Neural cell (in vitro differentiated cells): Measurements from ENCODE around the gene PCMT1. TPM values are rescaled to one million over a fixed set of nuclear protein-coding genes. Genes with fewer than 3 reads are reported as not detected.
"Not testable (repeated sequence)": the region's sequence is repeated elsewhere in the genome, so short reads cannot be mapped to it uniquely, and the experiment has no call there.

ENCODE experiments used
- H2AFZ ChIP-seq: fragments of 200-600, 300-800 bp; sonication (generic), shearing (Covaris generic); 2 replicates; pipeline ENCODE4 v1.6.0; 2014; ENCODE audit warnings: low read depth, mild to moderate bottlenecking, antibody characterized with exemption, low read length, moderate library complexity
- H3F3A ChIP-seq: fragments of 200-600 bp; shearing (Covaris generic); 2 replicates; pipeline ENCODE4 v1.6.1; 2016; ENCODE audit warnings: mild to moderate bottlenecking, moderate library complexity, mixed read lengths, antibody characterized with exemption, low read length; ENCODE audit not compliant: insufficient read depth, poor library complexity, severe bottlenecking
- H3K27ac ChIP-seq: fragments of 200-600, 300-800 bp; sonication (generic), shearing (Covaris generic); 2 replicates; pipeline ENCODE4 v1.5.1; 2014; ENCODE audit warnings: mild to moderate bottlenecking, low read length, moderate library complexity
- H3K27me3 ChIP-seq: fragments of 300-800, 200-600 bp; sonication (generic), shearing (Covaris generic); 2 replicates; pipeline ENCODE4 v1.6.0; 2014; ENCODE audit warnings: mild to moderate bottlenecking, low read depth, low read length, moderate library complexity; ENCODE audit not compliant: insufficient read depth
- H3K36me3 ChIP-seq: fragments of 300-800, 200-600 bp; sonication (generic), shearing (Covaris generic); 2 replicates; pipeline ENCODE4 v1.5.1; 2014; ENCODE audit warnings: mild to moderate bottlenecking, antibody characterized with exemption, low read length, moderate library complexity; ENCODE audit not compliant: insufficient read depth
- H3K4me2 ChIP-seq: fragments of 300-800, 200-600 bp; sonication (generic), shearing (Covaris generic); 2 replicates; pipeline ENCODE4 v1.6.0; 2014; ENCODE audit warnings: mild to moderate bottlenecking, low read length
- H3K4me3 ChIP-seq: fragments of 300-800, 200-600 bp; sonication (generic), shearing (Covaris generic); 2 replicates; pipeline ENCODE4 v1.5.1; 2014; ENCODE audit warnings: mild to moderate bottlenecking, low read length, moderate library complexity
- H3K79me2 ChIP-seq: fragments of 200-600 bp; shearing (Covaris generic); replicated peaks from 2 replicates; pipeline ENCODE4 v1.6.0; 2014; ENCODE audit warnings: mild to moderate bottlenecking, low read length, moderate library complexity; ENCODE audit not compliant: insufficient read depth
- H3K9ac ChIP-seq: fragments of 300-800, 200-600 bp; sonication (generic), shearing (Covaris generic); 2 replicates; pipeline ENCODE4 v1.6.1; 2016; ENCODE audit warnings: mild to moderate bottlenecking, low read length, mixed read lengths
- H3K9me2 ChIP-seq: fragments of 200-600 bp; shearing (Covaris generic); 2 replicates; pipeline ENCODE4 v1.6.1; 2016; ENCODE audit warnings: mild to moderate bottlenecking, low read length, mixed read lengths; ENCODE audit not compliant: insufficient read depth
- H3K9me3 ChIP-seq: fragments of 200-600, 300-800 bp; sonication (generic), shearing (Covaris generic); 2 replicates; pipeline ENCODE4 v1.6.1; 2016; ENCODE audit warnings: mild to moderate bottlenecking, mixed run types, low read length, moderate library complexity, mixed read lengths
- H4K20me1 ChIP-seq: fragments of 200-600 bp; shearing (Covaris generic); 2 replicates; pipeline ENCODE4 v1.6.1; 2016; ENCODE audit warnings: mild to moderate bottlenecking, mixed run types; ENCODE audit not compliant: insufficient read depth
- EP300 ChIP-seq: fragments of 450-650 bp; conservative IDR thresholded peaks from 2 replicates; pipeline ENCODE4 v1.6.1; 2014; ENCODE audit warnings: antibody characterized with exemption, mild to moderate bottlenecking, moderate library complexity; ENCODE audit not compliant: poor library complexity, severe bottlenecking
- EZH2 ChIP-seq: fragments of 200-600, 300-800 bp; shearing (Covaris generic), sonication (generic); IDR thresholded peaks from 2 replicates; pipeline ENCODE4 v1.6.1; 2014; ENCODE audit warnings: antibody characterized with exemption, low read length, borderline replicate concordance, mild to moderate bottlenecking; ENCODE audit not compliant: insufficient read depth, poor library complexity, severe bottlenecking
- MXI1 ChIP-seq: fragments of 450-650 bp; conservative IDR thresholded peaks from 2 replicates; pipeline ENCODE4 v1.6.1; 2014; ENCODE audit warnings: antibody characterized with exemption, mild to moderate bottlenecking; ENCODE audit not compliant: poor library complexity, severe bottlenecking
- POLR2AphosphoS5 ChIP-seq: IDR thresholded peaks from 2 replicates; pipeline ENCODE4 v1.6.1; 2012
- RAD21 ChIP-seq: fragments of 450-650 bp; conservative IDR thresholded peaks from 2 replicates; pipeline ENCODE4 v1.6.1; 2014; ENCODE audit warnings: antibody characterized with exemption, mild to moderate bottlenecking, moderate library complexity
- SMC3 ChIP-seq: fragments of 450-650 bp; conservative IDR thresholded peaks from 2 replicates; pipeline ENCODE4 v1.6.1; 2014; ENCODE audit warnings: antibody characterized with exemption, mild to moderate bottlenecking, moderate library complexity; ENCODE audit not compliant: poor library complexity
- TAF1 ChIP-seq: IDR thresholded peaks from 2 replicates; pipeline ENCODE4 v1.6.1; 2012; ENCODE audit warnings: low read depth
- polyA plus RNA-seq: library from polyadenylated mRNA; depleted of rRNA; stranded (reverse); fragments of >200 nt; gene quantifications from 2 replicates; pipeline ENCODE4 v1.2.3, GENCODE V29; 2014
- TF ChIP-seq, protein P1 (sequence below): IDR thresholded peaks from 2 replicates; pipeline ENCODE4 v1.6.1; 2012; ENCODE audit warnings: borderline replicate concordance
- TF ChIP-seq, protein P2 (sequence below): fragments of 450-650 bp; IDR thresholded peaks from 2 replicates; pipeline ENCODE4 v1.5.1; 2014; ENCODE audit warnings: antibody characterized with exemption, mild to moderate bottlenecking, moderate library complexity; ENCODE audit not compliant: poor library complexity, severe bottlenecking

The PCMT1 gene
- polyA plus RNA-seq, 1 donor from 2014 or later, result 384 TPM

DNA sequence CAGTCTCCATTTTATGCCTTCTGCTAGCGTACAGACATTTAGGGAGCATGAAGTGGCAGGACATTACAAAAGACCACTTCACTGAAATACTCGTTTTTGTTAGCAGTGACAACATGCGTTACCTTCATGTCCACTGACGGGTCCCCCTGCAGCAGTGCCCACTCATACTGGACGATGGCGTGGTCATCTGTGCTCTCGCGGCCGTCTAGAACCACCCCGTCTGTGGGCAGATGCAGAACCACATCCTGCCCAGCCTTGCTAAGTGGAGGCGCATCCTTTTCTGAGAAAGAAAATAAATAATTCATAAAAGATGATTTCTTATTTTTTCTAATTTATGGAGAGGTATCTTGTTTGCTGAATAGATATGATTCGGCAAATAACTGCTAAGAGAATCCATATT, 103.3 kb downstream of the PCMT1 start:
- no peaks in the 10 kb centered on the region for H3K9me3 ChIP-seq
- H3K79me2 ChIP-seq, result peaks cover 3% of the 10 kb centered on the region
- H3K36me3 ChIP-seq, result no peaks in the 10 kb centered on the region
- H3K9me2 ChIP-seq, result no peaks in the 10 kb centered on the region
- no peak overlapping the region for H3K27ac ChIP-seq
- TF ChIP-seq, protein P1, sequence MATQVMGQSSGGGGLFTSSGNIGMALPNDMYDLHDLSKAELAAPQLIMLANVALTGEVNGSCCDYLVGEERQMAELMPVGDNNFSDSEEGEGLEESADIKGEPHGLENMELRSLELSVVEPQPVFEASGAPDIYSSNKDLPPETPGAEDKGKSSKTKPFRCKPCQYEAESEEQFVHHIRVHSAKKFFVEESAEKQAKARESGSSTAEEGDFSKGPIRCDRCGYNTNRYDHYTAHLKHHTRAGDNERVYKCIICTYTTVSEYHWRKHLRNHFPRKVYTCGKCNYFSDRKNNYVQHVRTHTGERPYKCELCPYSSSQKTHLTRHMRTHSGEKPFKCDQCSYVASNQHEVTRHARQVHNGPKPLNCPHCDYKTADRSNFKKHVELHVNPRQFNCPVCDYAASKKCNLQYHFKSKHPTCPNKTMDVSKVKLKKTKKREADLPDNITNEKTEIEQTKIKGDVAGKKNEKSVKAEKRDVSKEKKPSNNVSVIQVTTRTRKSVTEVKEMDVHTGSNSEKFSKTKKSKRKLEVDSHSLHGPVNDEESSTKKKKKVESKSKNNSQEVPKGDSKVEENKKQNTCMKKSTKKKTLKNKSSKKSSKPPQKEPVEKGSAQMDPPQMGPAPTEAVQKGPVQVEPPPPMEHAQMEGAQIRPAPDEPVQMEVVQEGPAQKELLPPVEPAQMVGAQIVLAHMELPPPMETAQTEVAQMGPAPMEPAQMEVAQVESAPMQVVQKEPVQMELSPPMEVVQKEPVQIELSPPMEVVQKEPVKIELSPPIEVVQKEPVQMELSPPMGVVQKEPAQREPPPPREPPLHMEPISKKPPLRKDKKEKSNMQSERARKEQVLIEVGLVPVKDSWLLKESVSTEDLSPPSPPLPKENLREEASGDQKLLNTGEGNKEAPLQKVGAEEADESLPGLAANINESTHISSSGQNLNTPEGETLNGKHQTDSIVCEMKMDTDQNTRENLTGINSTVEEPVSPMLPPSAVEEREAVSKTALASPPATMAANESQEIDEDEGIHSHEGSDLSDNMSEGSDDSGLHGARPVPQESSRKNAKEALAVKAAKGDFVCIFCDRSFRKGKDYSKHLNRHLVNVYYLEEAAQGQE, result no peak
- TF ChIP-seq TAF1 (no peak), MXI1 (no peak), SMC3 (no peak), POLR2AphosphoS5 (no peak), RAD21 (no peak), EZH2 (no peak), EP300 (no peak)
- TF ChIP-seq, protein P2, sequence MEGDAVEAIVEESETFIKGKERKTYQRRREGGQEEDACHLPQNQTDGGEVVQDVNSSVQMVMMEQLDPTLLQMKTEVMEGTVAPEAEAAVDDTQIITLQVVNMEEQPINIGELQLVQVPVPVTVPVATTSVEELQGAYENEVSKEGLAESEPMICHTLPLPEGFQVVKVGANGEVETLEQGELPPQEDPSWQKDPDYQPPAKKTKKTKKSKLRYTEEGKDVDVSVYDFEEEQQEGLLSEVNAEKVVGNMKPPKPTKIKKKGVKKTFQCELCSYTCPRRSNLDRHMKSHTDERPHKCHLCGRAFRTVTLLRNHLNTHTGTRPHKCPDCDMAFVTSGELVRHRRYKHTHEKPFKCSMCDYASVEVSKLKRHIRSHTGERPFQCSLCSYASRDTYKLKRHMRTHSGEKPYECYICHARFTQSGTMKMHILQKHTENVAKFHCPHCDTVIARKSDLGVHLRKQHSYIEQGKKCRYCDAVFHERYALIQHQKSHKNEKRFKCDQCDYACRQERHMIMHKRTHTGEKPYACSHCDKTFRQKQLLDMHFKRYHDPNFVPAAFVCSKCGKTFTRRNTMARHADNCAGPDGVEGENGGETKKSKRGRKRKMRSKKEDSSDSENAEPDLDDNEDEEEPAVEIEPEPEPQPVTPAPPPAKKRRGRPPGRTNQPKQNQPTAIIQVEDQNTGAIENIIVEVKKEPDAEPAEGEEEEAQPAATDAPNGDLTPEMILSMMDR, result no peak
- no peaks in the 10 kb centered on the region for H3K27me3 ChIP-seq
- no peak overlapping the region for H3K9ac ChIP-seq
- H3K4me3 ChIP-seq, result no peak overlapping the region
- no peak overlapping the region for H3K4me2 ChIP-seq
- no peaks in the 10 kb centered on the region for H3F3A ChIP-seq
- H2AFZ ChIP-seq, result no peak overlapping the region
- no peaks in the 10 kb centered on the region for H4K20me1 ChIP-seq

DNA sequence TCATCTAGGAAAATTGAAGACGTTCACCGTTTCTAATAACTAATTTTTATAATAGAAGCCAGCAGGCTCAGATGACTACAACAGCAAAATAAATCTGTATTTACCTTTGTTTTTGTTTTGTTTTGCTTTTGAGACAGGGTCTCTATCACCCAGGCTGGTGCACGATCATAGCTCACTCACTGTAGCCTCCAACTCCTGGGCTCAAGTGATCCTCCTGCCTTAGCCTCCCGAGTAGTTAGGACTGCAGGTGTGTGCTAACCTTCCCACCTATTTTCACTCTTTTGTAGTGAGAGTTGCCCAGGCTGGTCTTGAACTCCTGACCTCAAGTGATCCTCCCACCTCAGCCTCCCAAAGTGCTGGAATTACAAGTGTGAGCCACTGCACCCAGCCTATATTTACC, 104.5 kb downstream of the PCMT1 start:
- not testable (repeated sequence) for H3K4me3 ChIP-seq, H3K9me3 ChIP-seq, H3K27me3 ChIP-seq, H3K9ac ChIP-seq, H3K4me2 ChIP-seq, H4K20me1 ChIP-seq, H3K27ac ChIP-seq, H2AFZ ChIP-seq, H3F3A ChIP-seq, H3K9me2 ChIP-seq, H3K36me3 ChIP-seq, H3K79me2 ChIP-seq

DNA sequence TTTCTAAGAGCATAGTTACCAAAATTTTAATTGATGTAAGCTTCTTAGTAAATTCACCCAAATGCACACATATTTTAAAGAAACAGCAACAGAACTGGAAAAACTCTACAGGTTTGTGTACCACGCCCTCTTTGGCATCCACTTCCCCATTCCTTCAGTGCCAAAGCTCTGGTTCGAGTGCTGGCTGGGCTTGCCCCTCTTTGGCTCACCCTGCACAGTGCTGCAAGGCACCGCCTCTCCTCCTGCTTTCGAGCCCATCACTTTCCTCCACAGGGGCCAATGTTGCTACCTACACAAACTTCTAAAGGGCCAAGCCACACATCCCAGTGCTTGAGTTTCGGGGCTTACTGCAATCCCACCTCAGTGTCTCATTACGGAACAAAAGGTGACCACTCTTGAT, 105.0 kb downstream of the PCMT1 start:
- Histone ChIP-seq H3K9me3 (no peaks in the 10 kb centered on the region), H3K4me3 (no peak overlapping the region), H3K9me2 (no peaks in the 10 kb centered on the region), H3F3A (no peaks in the 10 kb centered on the region), H3K79me2 (peaks cover 9% of the 10 kb centered on the region), H4K20me1 (no peaks in the 10 kb centered on the region), H3K36me3 (no peaks in the 10 kb centered on the region), H3K4me2 (no peak overlapping the region), H3K27me3 (no peaks in the 10 kb centered on the region), H3K27ac (no peak overlapping the region), H3K9ac (no peak overlapping the region), H2AFZ (no peak overlapping the region)
- TF ChIP-seq POLR2AphosphoS5, result no peak
